Duodenal mucosa (tissue), 2 donors: Measurements from ENCODE around the gene CLDN6.

ENCODE experiments used
- H3K27ac ChIP-seq: one replicate; pipeline ENCODE4 v1.7.0; 2013; ENCODE audit warnings: low read depth, low read length
- H3K27me3 ChIP-seq, 2 donors: one replicate each; pipeline ENCODE4 v1.7.0; 2013; ENCODE audit warnings: low read length in 2 of 2, control low read depth in 1 of 2; ENCODE audit not compliant: insufficient read depth in 2 of 2, control insufficient read depth in 1 of 2
- H3K36me3 ChIP-seq, 2 donors: one replicate each; pipeline ENCODE4 v1.7.0; 2013; ENCODE audit warnings: low read length in 2 of 2, control low read depth in 1 of 2; ENCODE audit not compliant: insufficient read depth in 2 of 2, control insufficient read depth in 1 of 2
- H3K4me1 ChIP-seq, 2 donors: one replicate each; pipeline ENCODE4 v1.7.0; 2013; ENCODE audit warnings: low read length in 2 of 2, control low read depth in 1 of 2; ENCODE audit not compliant: insufficient read depth in 2 of 2, control insufficient read depth in 1 of 2
- H3K4me3 ChIP-seq, 2 donors: one replicate each; pipeline ENCODE4 v1.7.0; 2013; ENCODE audit warnings: low read length in 2 of 2, low read depth in 1 of 2
- H3K9ac ChIP-seq, 2 donors: one replicate each; pipeline ENCODE4 v1.7.0; 2013; ENCODE audit warnings: low read length in 2 of 2, low read depth in 1 of 2
- H3K9me3 ChIP-seq, 2 donors: one replicate each; pipeline ENCODE4 v1.7.0; 2013; ENCODE audit warnings: low read length in 2 of 2, control low read depth in 1 of 2; ENCODE audit not compliant: control insufficient read depth in 1 of 2

Gene CLDN6, protein sequence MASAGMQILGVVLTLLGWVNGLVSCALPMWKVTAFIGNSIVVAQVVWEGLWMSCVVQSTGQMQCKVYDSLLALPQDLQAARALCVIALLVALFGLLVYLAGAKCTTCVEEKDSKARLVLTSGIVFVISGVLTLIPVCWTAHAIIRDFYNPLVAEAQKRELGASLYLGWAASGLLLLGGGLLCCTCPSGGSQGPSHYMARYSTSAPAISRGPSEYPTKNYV

DNA sequence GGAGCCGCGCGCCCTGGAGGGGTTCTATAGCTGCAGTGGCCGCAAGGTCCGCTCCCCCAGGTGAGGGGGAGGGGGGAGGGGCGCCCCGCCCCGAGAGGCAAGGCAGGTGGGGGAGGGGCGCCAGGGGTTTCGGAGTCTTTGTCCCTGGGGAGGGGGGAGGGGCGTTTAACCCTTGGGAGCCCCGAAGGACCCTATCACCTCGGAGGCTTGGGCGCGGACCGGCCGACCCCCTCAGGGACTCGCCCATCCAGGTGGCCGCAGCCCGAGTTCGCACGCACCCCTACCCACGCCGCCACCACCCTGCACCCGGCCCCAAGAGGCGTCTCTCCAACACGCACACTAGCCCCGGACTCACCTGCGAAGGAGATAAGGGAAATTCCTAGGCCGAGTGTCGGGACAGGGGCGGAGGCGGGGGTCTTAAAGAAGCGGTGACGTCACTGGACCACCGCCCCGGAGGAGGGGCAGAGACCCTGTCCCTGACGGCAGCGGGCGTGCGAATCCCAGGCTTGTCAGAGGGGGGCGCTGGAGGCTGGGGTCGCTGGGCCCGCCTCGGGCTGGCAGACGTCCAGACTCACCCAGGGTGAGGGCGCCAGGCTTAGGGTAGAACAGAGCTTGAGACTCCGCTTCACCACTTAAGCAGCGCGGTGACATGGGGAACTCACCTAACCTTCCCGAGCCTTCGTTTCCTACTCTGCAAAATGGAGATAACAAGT is at the start of gene CLDN6:
TSS of gene CLDN6 (minus strand) at position 390 of the 713 bp plus-strand sequence. CDS start 2,162 bp downstream, outside the sequence.
- Histone ChIP-seq H3K4me1 (peaks cover 20 to 34% of the 10 kb centered on the region in 2 donors), H3K36me3 (no peaks in the 10 kb centered on the region), H3K9me3 (no peaks in the 10 kb centered on the region), H3K27ac (no peak within 1 kb of the TSS), H3K27me3 (peaks cover 0 to 3% of the 10 kb centered on the region in 2 donors), H3K4me3 (no peak within 1 kb of the TSS), H3K9ac (no peak within 1 kb of the TSS)

DNA sequence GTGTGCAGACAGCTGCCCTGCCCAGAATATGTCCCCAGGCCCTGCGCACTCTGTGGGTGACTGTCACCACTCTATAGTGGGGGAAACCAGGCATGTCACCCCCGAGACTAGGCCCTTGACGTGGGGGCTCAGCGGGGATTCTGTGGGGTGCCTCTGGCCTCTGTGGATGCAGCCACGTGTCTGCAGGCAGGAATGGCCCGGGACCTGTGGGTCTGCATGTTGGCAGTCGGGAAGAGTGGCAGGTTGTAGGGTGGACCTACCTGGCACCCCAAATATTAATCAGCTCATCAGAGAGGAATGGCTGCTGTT is 48.4 kb upstream of the CLDN6 start:
- Histone ChIP-seq H3K27me3 (no peaks in the 10 kb centered on the region), H3K9me3 (no peaks in the 10 kb centered on the region), H3K36me3 (peaks cover 0 to 11% of the 10 kb centered on the region in 2 donors), H3K9ac (peak overlapping the region; percentile 55 to 89), H3K4me3 (peak overlapping the region; percentile 76), H3K27ac (peak overlapping the region; percentile 53), H3K4me1 (peaks cover 14 to 27% of the 10 kb centered on the region in 2 donors)

DNA sequence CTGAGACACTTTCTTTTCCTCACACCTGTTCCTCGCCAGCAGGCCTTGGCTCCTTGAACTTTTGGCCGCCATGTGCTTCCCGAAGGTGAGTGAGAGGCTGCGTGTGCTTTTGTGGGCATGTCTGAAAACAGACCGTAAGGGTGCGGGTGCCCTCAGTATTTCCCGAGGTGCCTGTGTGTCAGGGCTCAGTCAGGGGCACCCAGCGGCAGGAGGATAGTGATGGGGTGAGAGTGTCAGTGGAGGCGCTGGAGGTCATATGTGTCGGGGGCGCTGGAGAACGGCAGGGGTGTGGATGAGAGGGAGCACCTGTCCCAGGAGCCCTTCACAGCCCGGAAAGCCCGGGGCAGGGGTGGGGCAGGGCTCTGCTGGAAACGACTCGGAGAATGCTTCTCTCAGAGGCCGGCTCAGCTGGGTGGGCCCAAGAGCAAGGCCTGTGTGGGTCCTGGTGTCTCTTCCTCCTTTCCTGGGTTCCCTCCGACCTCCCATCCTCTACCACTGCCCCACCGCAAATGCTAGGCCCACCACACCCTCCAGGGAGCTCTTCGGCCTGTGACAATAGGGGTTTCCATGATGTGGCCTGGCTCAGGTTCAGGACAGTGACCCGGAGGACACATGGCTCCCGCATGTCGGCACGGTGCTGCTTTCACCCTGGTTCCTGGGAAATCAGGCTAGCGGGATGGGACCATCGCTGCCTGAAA is 47.9 kb upstream of the CLDN6 start:
- H3K27ac ChIP-seq, result peak overlapping the region; percentile 53
- peak overlapping the region; percentile 55 to 89 for H3K9ac ChIP-seq
- peaks cover 14 to 26% of the 10 kb centered on the region in 2 donors for H3K4me1 ChIP-seq

DNA sequence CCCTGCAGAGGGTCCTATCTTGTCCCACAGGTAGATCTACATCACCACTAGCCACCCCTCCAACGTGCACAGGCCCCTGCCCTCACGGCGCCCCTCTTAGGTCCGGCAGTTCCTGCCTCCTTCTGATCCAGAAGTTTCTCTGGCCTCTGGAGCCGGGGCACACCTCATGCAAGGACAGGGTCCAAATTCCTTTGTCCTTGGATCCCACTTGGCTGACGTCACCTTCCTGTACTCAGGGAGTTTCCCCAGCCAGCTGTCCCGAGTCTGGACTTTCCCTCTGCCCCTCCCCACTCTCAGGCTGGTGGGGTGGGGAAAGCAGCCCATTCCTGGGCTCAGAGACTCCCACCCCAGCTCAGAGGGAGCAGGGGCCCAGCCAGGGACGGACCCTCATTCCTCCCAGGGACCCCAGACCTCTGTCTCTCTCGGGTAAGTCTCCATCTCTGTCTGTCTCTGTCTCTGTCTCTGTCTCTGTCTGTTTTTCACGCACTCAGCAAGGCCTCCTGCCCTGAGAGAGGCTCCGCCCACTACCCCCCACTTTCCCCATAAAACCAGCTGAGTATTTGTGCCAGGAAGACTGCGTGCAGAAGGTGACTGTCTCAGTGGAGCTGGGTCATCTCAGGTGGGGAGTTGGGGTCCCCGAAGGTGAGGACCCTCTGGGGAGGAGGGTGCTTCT is 47.2 kb upstream of the CLDN6 start, which contains the start of gene IL32:
TSS of gene IL32 (plus strand) at position 572 of the 673 bp plus-strand sequence. CDS start 172 bp downstream, outside the sequence.
- peaks cover 19 to 26% of the 10 kb centered on the region in 2 donors for H3K4me1 ChIP-seq
- H3K9me3 ChIP-seq, result no peaks in the 10 kb centered on the region
- H3K27me3 ChIP-seq, result no peaks in the 10 kb centered on the region
- H3K36me3 ChIP-seq, result peaks cover 0 to 11% of the 10 kb centered on the region in 2 donors
- peak within 1 kb of the TSS; percentile 76 for H3K4me3 ChIP-seq
- H3K27ac ChIP-seq, result peak within 1 kb of the TSS; percentile 59
- H3K9ac ChIP-seq, result peak within 1 kb of the TSS; percentile 55 to 89

More for the DNA sequence above, 47.9 kb upstream of the CLDN6 start:
- Histone ChIP-seq H3K9me3 (no peaks in the 10 kb centered on the region), H3K4me3 (peak overlapping the region; percentile 76), H3K36me3 (peaks cover 0 to 11% of the 10 kb centered on the region in 2 donors), H3K27me3 (no peaks in the 10 kb centered on the region)

DNA sequence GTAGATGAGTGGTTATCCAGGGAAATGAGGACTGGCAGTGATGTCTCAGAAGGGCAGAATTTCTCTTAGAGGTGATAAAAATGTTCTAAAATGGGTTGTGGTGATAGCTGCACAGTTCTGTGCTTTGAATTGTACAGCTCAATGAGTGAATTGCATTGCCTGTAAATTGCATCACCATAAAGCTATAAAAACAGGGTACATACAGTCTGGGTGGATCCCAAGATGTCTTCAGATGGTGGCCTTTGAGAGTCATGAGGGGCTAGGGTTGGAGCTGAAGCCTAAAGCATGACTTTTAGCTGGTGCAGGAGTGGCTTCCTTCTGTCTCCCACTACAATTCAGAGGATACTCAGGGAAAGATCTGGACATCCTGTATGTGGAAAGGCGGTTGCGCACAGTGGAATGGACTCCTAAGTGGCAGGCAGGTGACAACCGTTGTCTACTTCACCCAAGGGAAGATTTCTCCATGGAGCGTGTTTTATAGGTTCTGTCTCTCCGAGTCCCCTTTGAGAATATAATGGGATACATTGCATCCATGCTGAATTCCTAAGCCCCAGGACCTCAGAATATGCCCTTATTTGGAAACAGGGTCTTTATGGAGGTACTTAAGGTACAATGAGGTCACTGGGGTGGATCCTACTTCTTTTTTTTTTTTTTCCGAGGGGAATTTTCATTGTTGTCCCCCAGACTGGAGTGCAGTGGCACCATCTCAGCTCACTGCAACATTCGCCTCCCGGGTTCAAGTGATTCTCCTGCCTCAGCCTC is 45.8 kb upstream of the CLDN6 start:
- no peaks in the 10 kb centered on the region for H3K27me3 ChIP-seq
- no peak overlapping the region for H3K4me3 ChIP-seq
- H3K4me1 ChIP-seq, result peaks cover 27 to 34% of the 10 kb centered on the region in 2 donors
- H3K9me3 ChIP-seq, result no peaks in the 10 kb centered on the region
- peaks cover 0 to 8% of the 10 kb centered on the region in 2 donors for H3K36me3 ChIP-seq
- H3K27ac ChIP-seq, result no peak overlapping the region
- no peak overlapping the region for H3K9ac ChIP-seq

DNA sequence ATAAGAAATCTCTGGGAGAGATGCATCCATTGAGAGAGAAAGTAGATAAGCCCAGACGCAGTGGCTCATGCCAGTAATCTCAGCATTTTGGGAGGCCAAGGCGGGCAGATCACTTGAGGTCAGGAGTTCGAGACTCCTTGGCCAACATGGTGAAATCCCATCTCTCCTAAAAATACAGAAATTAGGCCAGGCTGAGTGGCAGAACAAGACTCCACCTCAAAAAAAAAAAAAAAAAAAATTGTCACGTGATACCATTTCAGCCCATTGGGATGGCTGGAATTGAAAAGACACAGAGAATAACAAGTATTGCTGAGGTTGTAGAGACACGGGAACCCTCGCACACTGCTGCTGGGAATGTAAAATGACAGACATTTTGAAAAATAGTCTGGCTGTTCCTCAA is 44.6 kb upstream of the CLDN6 start:
- Histone ChIP-seq H3K9me3 (no peaks in the 10 kb centered on the region), H3K27ac (no peak overlapping the region), H3K4me1 (peaks cover 27 to 31% of the 10 kb centered on the region in 2 donors), H3K4me3 (no peak overlapping the region), H3K27me3 (no peaks in the 10 kb centered on the region), H3K36me3 (no peaks in the 10 kb centered on the region), H3K9ac (no peak overlapping the region)

DNA sequence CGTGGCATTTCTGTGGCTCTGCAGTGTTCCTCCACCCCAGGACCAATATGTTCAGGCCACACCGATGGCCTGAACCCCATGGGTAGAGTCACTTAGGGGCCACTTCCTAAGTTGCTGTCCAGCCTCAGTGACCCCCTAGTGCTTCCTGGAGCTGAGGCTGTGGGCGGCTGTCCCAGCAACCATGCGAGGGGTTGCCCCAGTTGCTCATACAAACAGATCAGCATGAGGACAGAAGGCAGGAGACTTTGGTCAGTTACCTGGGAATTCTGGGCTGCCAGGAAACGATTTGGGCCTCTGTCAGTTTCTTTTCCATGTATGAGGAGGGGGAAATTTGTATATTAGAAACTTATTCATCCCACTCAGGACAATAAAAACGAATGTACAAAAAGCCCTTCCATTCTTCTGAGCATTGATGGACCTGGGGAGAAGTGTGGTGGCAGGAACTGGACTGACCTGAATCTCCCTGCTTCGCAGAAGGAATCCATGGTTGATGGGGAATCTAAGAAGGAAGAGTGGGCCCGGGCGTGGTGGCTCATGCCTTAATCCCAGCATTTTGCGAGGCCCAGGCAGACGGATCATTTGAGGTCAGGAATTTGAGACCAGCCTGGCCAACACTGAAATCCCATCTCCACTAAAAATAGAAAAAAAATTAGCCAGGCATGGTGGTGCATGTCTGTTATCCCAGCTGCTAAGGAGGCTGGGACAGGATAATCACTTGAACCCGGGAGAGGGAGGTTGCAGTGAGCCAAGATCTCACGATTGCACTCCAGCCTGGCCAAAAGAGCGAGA is 42.5 kb upstream of the CLDN6 start:
- H3K36me3 ChIP-seq, result no peaks in the 10 kb centered on the region
- H3K9ac ChIP-seq, result peak overlapping the region in 1 of 2 donors; percentile 83
- peaks cover 17 to 21% of the 10 kb centered on the region in 2 donors for H3K4me1 ChIP-seq
- no peaks in the 10 kb centered on the region for H3K27me3 ChIP-seq
- peak overlapping the region in 1 of 2 donors; percentile 78 for H3K4me3 ChIP-seq
- H3K27ac ChIP-seq, result no peak overlapping the region
- no peaks in the 10 kb centered on the region for H3K9me3 ChIP-seq

DNA sequence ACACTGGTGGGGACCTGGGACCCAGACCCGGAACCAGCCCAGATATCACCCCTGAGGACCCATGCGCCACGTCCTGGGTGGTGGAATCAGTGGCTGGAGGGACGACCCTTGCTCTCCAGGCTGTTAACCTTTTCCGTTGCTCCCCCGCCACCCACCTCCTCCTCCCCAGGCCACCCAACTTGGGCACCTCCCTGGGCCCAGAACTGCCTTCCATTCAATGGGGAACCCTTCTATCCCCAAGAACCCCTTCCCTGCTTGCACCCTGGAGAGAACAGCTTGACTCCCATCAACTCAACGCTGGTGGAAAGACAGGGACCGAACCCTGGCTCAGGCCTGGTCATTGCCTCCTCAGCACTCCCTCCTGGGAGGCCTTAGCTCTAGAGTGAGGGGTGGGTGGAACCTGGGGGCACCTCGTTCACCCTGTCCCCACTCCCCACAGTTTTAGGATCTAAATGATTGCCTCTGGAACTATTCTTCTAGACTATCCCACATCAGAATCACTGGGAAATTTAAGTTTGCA is 41.8 kb upstream of the CLDN6 start:
- Histone ChIP-seq H3K9ac (peak overlapping the region; percentile 83 to 86), H3K4me3 (peak overlapping the region; percentile 78), H3K36me3 (no peaks in the 10 kb centered on the region), H3K27ac (peak overlapping the region; percentile 90), H3K27me3 (no peaks in the 10 kb centered on the region), H3K9me3 (no peaks in the 10 kb centered on the region), H3K4me1 (peaks cover 16 to 18% of the 10 kb centered on the region in 2 donors)
